Neural cell (in vitro differentiated cells): Measurements from ENCODE around the gene KLHL30. TPM values are rescaled to one million over a fixed set of nuclear protein-coding genes. Genes with fewer than 3 reads are reported as not detected.

ENCODE experiments used
- H2AFZ ChIP-seq: fragments of 200-600, 300-800 bp; sonication (generic), shearing (Covaris generic); 2 replicates; pipeline ENCODE4 v1.6.0; 2014; ENCODE audit warnings: low read depth, mild to moderate bottlenecking, antibody characterized with exemption, low read length, moderate library complexity
- H3F3A ChIP-seq: fragments of 200-600 bp; shearing (Covaris generic); 2 replicates; pipeline ENCODE4 v1.6.1; 2016; ENCODE audit warnings: mild to moderate bottlenecking, moderate library complexity, mixed read lengths, antibody characterized with exemption, low read length; ENCODE audit not compliant: insufficient read depth, poor library complexity, severe bottlenecking
- H3K27ac ChIP-seq: fragments of 200-600, 300-800 bp; sonication (generic), shearing (Covaris generic); 2 replicates; pipeline ENCODE4 v1.5.1; 2014; ENCODE audit warnings: mild to moderate bottlenecking, low read length, moderate library complexity
- H3K27me3 ChIP-seq: fragments of 300-800, 200-600 bp; sonication (generic), shearing (Covaris generic); 2 replicates; pipeline ENCODE4 v1.6.0; 2014; ENCODE audit warnings: mild to moderate bottlenecking, low read depth, low read length, moderate library complexity; ENCODE audit not compliant: insufficient read depth
- H3K36me3 ChIP-seq: fragments of 300-800, 200-600 bp; sonication (generic), shearing (Covaris generic); 2 replicates; pipeline ENCODE4 v1.5.1; 2014; ENCODE audit warnings: mild to moderate bottlenecking, antibody characterized with exemption, low read length, moderate library complexity; ENCODE audit not compliant: insufficient read depth
- H3K4me2 ChIP-seq: fragments of 300-800, 200-600 bp; sonication (generic), shearing (Covaris generic); 2 replicates; pipeline ENCODE4 v1.6.0; 2014; ENCODE audit warnings: mild to moderate bottlenecking, low read length
- H3K4me3 ChIP-seq: fragments of 300-800, 200-600 bp; sonication (generic), shearing (Covaris generic); 2 replicates; pipeline ENCODE4 v1.5.1; 2014; ENCODE audit warnings: mild to moderate bottlenecking, low read length, moderate library complexity
- H3K79me2 ChIP-seq: fragments of 200-600 bp; shearing (Covaris generic); replicated peaks from 2 replicates; pipeline ENCODE4 v1.6.0; 2014; ENCODE audit warnings: mild to moderate bottlenecking, low read length, moderate library complexity; ENCODE audit not compliant: insufficient read depth
- H3K9ac ChIP-seq: fragments of 300-800, 200-600 bp; sonication (generic), shearing (Covaris generic); 2 replicates; pipeline ENCODE4 v1.6.1; 2016; ENCODE audit warnings: mild to moderate bottlenecking, low read length, mixed read lengths
- H3K9me2 ChIP-seq: fragments of 200-600 bp; shearing (Covaris generic); 2 replicates; pipeline ENCODE4 v1.6.1; 2016; ENCODE audit warnings: mild to moderate bottlenecking, low read length, mixed read lengths; ENCODE audit not compliant: insufficient read depth
- H3K9me3 ChIP-seq: fragments of 200-600, 300-800 bp; sonication (generic), shearing (Covaris generic); 2 replicates; pipeline ENCODE4 v1.6.1; 2016; ENCODE audit warnings: mild to moderate bottlenecking, mixed run types, low read length, moderate library complexity, mixed read lengths
- H4K20me1 ChIP-seq: fragments of 200-600 bp; shearing (Covaris generic); 2 replicates; pipeline ENCODE4 v1.6.1; 2016; ENCODE audit warnings: mild to moderate bottlenecking, mixed run types; ENCODE audit not compliant: insufficient read depth
- CTCF ChIP-seq: fragments of 450-650 bp; IDR thresholded peaks from 2 replicates; pipeline ENCODE4 v1.5.1; 2014; ENCODE audit warnings: antibody characterized with exemption, mild to moderate bottlenecking, moderate library complexity; ENCODE audit not compliant: poor library complexity, severe bottlenecking
- EP300 ChIP-seq: fragments of 450-650 bp; conservative IDR thresholded peaks from 2 replicates; pipeline ENCODE4 v1.6.1; 2014; ENCODE audit warnings: antibody characterized with exemption, mild to moderate bottlenecking, moderate library complexity; ENCODE audit not compliant: poor library complexity, severe bottlenecking
- EZH2 ChIP-seq: fragments of 200-600, 300-800 bp; shearing (Covaris generic), sonication (generic); IDR thresholded peaks from 2 replicates; pipeline ENCODE4 v1.6.1; 2014; ENCODE audit warnings: antibody characterized with exemption, low read length, borderline replicate concordance, mild to moderate bottlenecking; ENCODE audit not compliant: insufficient read depth, poor library complexity, severe bottlenecking
- MXI1 ChIP-seq: fragments of 450-650 bp; conservative IDR thresholded peaks from 2 replicates; pipeline ENCODE4 v1.6.1; 2014; ENCODE audit warnings: antibody characterized with exemption, mild to moderate bottlenecking; ENCODE audit not compliant: poor library complexity, severe bottlenecking
- POLR2AphosphoS5 ChIP-seq: IDR thresholded peaks from 2 replicates; pipeline ENCODE4 v1.6.1; 2012
- RAD21 ChIP-seq: fragments of 450-650 bp; conservative IDR thresholded peaks from 2 replicates; pipeline ENCODE4 v1.6.1; 2014; ENCODE audit warnings: antibody characterized with exemption, mild to moderate bottlenecking, moderate library complexity
- REST ChIP-seq: IDR thresholded peaks from 2 replicates; pipeline ENCODE4 v1.6.1; 2012; ENCODE audit warnings: borderline replicate concordance
- SMC3 ChIP-seq: fragments of 450-650 bp; conservative IDR thresholded peaks from 2 replicates; pipeline ENCODE4 v1.6.1; 2014; ENCODE audit warnings: antibody characterized with exemption, mild to moderate bottlenecking, moderate library complexity; ENCODE audit not compliant: poor library complexity
- TAF1 ChIP-seq: IDR thresholded peaks from 2 replicates; pipeline ENCODE4 v1.6.1; 2012; ENCODE audit warnings: low read depth
- polyA plus RNA-seq: library from polyadenylated mRNA; depleted of rRNA; stranded (reverse); fragments of >200 nt; gene quantifications from 2 replicates; pipeline ENCODE4 v1.2.3, GENCODE V29; 2014

KLHL30 gene
- polyA plus RNA-seq, 1 donor from 2014 or later: not detected

- H3K79me2 ChIP-seq: no peaks in the 10 kb centered on the region
- no peaks in the 10 kb centered on the region for H3K36me3 ChIP-seq
- no peaks in the 10 kb centered on the region for H3K9me2 ChIP-seq
- H3K9ac ChIP-seq: no peak overlapping the region
- H3K27ac ChIP-seq: no peak overlapping the region
- no peaks in the 10 kb centered on the region for H3K27me3 ChIP-seq
- TF ChIP-seq MXI1 (no peak), POLR2AphosphoS5 (no peak), TAF1 (no peak), EZH2 (no peak), CTCF (no peak)
- no peak overlapping the region for H2AFZ ChIP-seq
- H3K4me3 ChIP-seq: no peak overlapping the region
- H3K4me2 ChIP-seq: no peak overlapping the region
- H4K20me1 ChIP-seq: no peaks in the 10 kb centered on the region
- H3K9me3 ChIP-seq: no peaks in the 10 kb centered on the region
- no peaks in the 10 kb centered on the region for H3F3A ChIP-seq
Measured at GRCh38 chr2:238103465-238104225, 34.8 kb upstream of the KLHL30 start.

GRCh38 chr2:238104226-238104690 lies 34.2 kb upstream of the KLHL30 start:
- H3K4me3 ChIP-seq: no peak overlapping the region
- H3K27ac ChIP-seq: no peak overlapping the region
- no peaks in the 10 kb centered on the region for H3K79me2 ChIP-seq
- H2AFZ ChIP-seq: no peak overlapping the region
- no peak overlapping the region for H3K9ac ChIP-seq
- no peak overlapping the region for H3K4me2 ChIP-seq
- H3K27me3 ChIP-seq: no peaks in the 10 kb centered on the region
- H3K36me3 ChIP-seq: no peaks in the 10 kb centered on the region
- H3F3A ChIP-seq: no peaks in the 10 kb centered on the region
- H3K9me2 ChIP-seq: no peaks in the 10 kb centered on the region
- H3K9me3 ChIP-seq: no peaks in the 10 kb centered on the region
- TF ChIP-seq CTCF (no peak), TAF1 (no peak), EZH2 (no peak), EP300 (no peak), POLR2AphosphoS5 (no peak), MXI1 (no peak), SMC3 (no peak), REST (no peak), RAD21 (no peak)
- no peaks in the 10 kb centered on the region for H4K20me1 ChIP-seq
